ENCODE data around the gene CCDC85B. TPM values are rescaled to one million over a fixed set of nuclear protein-coding genes. Genes with fewer than 3 reads are reported as not detected.

CCDC85B gene
- total and polyA plus RNA-seq, 2 of the 8 experiments (the other 6 are each of a cell fraction or from before 2014, with no cell fraction given) = 19.8 to 30.8 TPM

- TF ChIP-seq MAFK (IDR thresholded peaks at IDR 0.05; ENCODE audit: low read depth, low read length) (no peak), SIN3A (conservative IDR thresholded peaks at IDR 0.05 in 1 of 2, IDR thresholded peaks at IDR 0.05 in 1 of 2; ENCODE audit: low read depth in 1 of 2, low read length in 2 of 2) (peak; percentile 23 to 86; a peak in 3 of 4 replicates), EGR1 (IDR thresholded peaks at IDR 0.05; ENCODE audit: borderline replicate concordance, low read depth, low read length) (0 out of 2 replicates have a peak, but pooled peaks have one; percentile 32), TEAD4 (IDR thresholded peaks at IDR 0.05; ENCODE audit: low read depth, low read length) (peak; percentile 36; the same call in 1 of the 2 replicates), KDM4A (IDR thresholded peaks at IDR 0.05; ENCODE audit: low read depth, low read length, severe bottlenecking) (peak; percentile 5), POLR2AphosphoS5 (IDR thresholded peaks at IDR 0.05; ENCODE audit: low read depth, low read length) (peak; percentile 99), JUND (IDR thresholded peaks at IDR 0.05; ENCODE audit: low read length) (0 out of 2 replicates have a peak, but pooled peaks have one; percentile 15), TAF7 (optimal IDR thresholded peaks at IDR 0.05; ENCODE audit: borderline replicate concordance, low read depth, low read length) (peak; percentile 99), TCF12 (IDR thresholded peaks at IDR 0.05; ENCODE audit: low read depth, low read length) (0 out of 2 replicates have a peak, but pooled peaks have one; percentile 23), ATF3 (IDR thresholded peaks at IDR 0.05; ENCODE audit: insufficient read depth, low read depth, low read length) (0 out of 2 replicates have a peak, but pooled peaks have one; percentile 16), RBBP5 (IDR thresholded peaks at IDR 0.05; ENCODE audit: borderline replicate concordance, low read depth, low read length) (no peak), TAF1 (IDR thresholded peaks at IDR 0.05; ENCODE audit: low read depth, low read length) (peak; percentile 100), TBP (IDR thresholded peaks at IDR 0.05; ENCODE audit: low read depth, low read length) (peak; percentile 98), HDAC2 (IDR thresholded peaks at IDR 0.05; ENCODE audit: borderline replicate concordance in 1 of 2, low read depth in 2 of 2, low read length in 2 of 2) (0 out of 4 replicates have a peak, but pooled peaks of 1 of the 2 experiments have one; percentile 9)
Measured at GRCh38 chr11:65857853-65858680, 32.4 kb upstream of the CCDC85B start, which contains the start of gene CFL1 (continued).

All from H1 (cell line).